ENCODE data around the gene ART3.
"Not testable (repeated sequence)": the region's sequence is repeated elsewhere in the genome, so short reads cannot be mapped to it uniquely, and the experiment has no call there.

The ART3 gene

DNA sequence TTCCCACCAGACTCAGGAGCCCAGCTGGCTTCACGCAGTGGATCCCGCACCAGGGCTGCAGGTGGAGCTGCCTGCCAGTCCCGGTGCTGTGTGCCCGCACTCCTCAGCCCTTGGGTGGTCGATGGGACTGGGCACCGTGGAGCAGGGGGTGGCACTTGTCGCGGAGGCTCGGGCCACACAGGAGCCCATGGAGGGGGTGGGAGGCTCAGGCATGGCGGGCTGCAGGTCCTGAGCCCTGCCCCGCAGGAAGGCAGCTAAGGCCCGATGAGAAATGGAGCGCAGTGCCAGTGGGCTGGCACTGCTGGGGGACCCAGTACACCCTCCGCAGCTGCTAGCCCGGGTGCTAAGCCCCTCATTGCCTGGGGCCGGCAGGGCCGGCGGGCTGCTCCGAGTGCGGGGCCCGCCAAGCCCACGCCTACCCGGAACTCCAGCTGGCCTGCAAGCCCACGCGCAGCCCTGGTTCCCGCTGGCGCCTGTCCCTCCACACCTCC is 23.9 kb upstream of the ART3 start:
- H3K79me2 ChIP-seq (ENCODE audit: control insufficient read depth, insufficient read depth, low read length, unreplicated experiment); H3K36me3 ChIP-seq (ENCODE audit: insufficient read depth, low read length); H3K27ac ChIP-seq (ENCODE audit: low read depth, low read length); H3K27me3 ChIP-seq (ENCODE audit: insufficient read depth, low read length); H2AFZ ChIP-seq (ENCODE audit: low read length, unreplicated experiment); H3K4me1 ChIP-seq (ENCODE audit: control insufficient read depth, insufficient read depth, low read length, unreplicated experiment); H3K4me3 ChIP-seq (ENCODE audit: low read depth, low read length): not testable (repeated sequence)

DNA sequence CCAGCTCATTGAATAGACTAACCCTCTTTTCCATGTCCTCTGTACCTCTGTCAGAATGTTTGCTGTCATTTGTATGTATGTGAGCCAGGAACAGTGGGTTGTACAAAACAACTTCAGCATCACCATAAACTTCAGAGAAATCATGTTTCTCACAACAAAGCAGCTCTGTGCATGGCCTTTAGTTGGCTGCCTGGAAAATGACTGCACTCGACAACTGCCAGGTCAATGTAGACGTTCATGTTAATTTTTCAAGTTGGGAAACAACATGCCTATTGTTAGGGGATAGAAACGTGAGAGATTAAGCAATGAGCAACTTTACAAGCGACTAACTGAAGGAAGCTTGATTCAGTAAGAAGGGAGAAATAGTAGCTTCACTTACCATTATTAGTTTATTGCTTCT is 20.8 kb upstream of the ART3 start:
- H3K4me1 ChIP-seq (ENCODE audit: control insufficient read depth, insufficient read depth, low read length, unreplicated experiment), result no peaks in the 10 kb centered on the region
- peaks cover 5% of the 10 kb centered on the region for H3K27me3 ChIP-seq (ENCODE audit: insufficient read depth, low read length)
- no peak overlapping the region for H2AFZ ChIP-seq (ENCODE audit: low read length, unreplicated experiment)
- no peak overlapping the region for H3K4me3 ChIP-seq (ENCODE audit: low read depth, low read length)
- H3K79me2 ChIP-seq (ENCODE audit: control insufficient read depth, insufficient read depth, low read length, unreplicated experiment), result no peaks in the 10 kb centered on the region
- H3K27ac ChIP-seq (ENCODE audit: low read depth, low read length), result no peak overlapping the region
- no peaks in the 10 kb centered on the region for H3K36me3 ChIP-seq (ENCODE audit: insufficient read depth, low read length)

DNA sequence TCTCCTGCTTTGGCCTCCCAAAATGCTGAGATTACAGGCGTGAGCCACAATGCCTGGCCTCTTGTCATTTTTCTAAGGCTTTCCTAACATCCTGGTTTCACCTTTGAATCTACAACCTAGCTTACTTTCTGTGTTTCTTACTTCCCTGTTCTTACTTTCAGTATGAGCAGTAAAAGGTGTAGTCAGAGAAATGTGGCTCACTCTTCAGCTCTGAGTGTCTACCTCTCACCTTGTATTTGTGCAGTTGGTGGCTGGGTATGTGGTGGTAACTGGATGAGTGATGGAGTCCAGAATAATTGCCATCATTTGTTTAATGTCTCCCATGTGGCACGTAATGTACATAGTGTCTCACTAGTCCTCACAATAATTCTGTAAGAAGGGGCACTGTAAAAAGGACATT is 19.5 kb upstream of the ART3 start:
- H3K4me1 ChIP-seq (ENCODE audit: control insufficient read depth, insufficient read depth, low read length, unreplicated experiment), result peaks cover 3% of the 10 kb centered on the region
- no peaks in the 10 kb centered on the region for H3K79me2 ChIP-seq (ENCODE audit: control insufficient read depth, insufficient read depth, low read length, unreplicated experiment)
- H3K27ac ChIP-seq (ENCODE audit: low read depth, low read length), result no peak overlapping the region
- H3K27me3 ChIP-seq (ENCODE audit: insufficient read depth, low read length), result peaks cover 5% of the 10 kb centered on the region
- H3K36me3 ChIP-seq (ENCODE audit: insufficient read depth, low read length), result no peaks in the 10 kb centered on the region
- H2AFZ ChIP-seq (ENCODE audit: low read length, unreplicated experiment), result peak overlapping the region; percentile 55
- H3K4me3 ChIP-seq (ENCODE audit: low read depth, low read length), result no peak overlapping the region

DNA sequence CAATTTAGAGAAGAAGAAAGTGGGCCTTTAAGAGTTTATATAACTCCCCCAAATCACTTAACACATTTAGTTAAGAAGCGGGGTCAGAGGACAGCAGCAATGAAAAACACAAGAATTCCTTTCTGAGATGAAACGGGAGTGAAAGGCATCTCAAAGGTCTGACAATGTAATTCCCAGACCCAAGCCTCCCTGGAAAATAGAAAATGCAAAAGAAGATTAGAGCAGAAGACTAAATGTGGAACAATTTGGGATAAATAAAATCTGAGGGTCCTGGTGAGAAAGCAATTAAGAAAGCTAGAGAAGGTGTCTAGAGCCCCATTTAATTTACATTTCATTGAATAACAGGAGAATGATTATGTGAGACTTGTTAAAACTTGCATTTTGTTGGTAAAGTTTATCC is 19.1 kb upstream of the ART3 start:
- no peak overlapping the region for H3K27ac ChIP-seq (ENCODE audit: low read depth, low read length)
- H3K4me1 ChIP-seq (ENCODE audit: control insufficient read depth, insufficient read depth, low read length, unreplicated experiment), result peaks cover 3% of the 10 kb centered on the region
- H3K36me3 ChIP-seq (ENCODE audit: insufficient read depth, low read length), result no peaks in the 10 kb centered on the region
- peaks cover 5% of the 10 kb centered on the region for H3K27me3 ChIP-seq (ENCODE audit: insufficient read depth, low read length)
- no peak overlapping the region for H2AFZ ChIP-seq (ENCODE audit: low read length, unreplicated experiment)
- H3K4me3 ChIP-seq (ENCODE audit: low read depth, low read length), result no peak overlapping the region
- no peaks in the 10 kb centered on the region for H3K79me2 ChIP-seq (ENCODE audit: control insufficient read depth, insufficient read depth, low read length, unreplicated experiment)

DNA sequence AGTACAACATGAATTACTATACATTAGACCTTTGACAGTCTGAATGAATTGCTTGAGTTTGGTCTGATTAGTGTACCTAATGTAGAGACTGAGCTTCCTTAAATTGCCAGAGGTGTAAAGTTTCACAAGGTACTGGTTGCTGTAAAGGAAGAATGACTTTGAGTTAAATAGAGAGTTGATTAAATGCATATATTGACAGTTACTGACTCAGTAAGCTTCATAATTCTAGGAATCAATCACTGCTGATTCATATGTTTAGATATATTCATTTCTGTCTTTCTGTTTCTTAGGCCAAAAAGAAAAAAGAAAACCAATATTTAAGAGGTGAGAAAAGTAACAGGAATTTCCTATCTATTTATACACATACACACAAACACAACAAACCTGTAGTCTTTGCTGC is 16.2 kb upstream of the ART3 start:
- Histone ChIP-seq H2AFZ (ENCODE audit: low read length, unreplicated experiment) (no peak overlapping the region), H3K79me2 (ENCODE audit: control insufficient read depth, insufficient read depth, low read length, unreplicated experiment) (no peaks in the 10 kb centered on the region), H3K27me3 (ENCODE audit: insufficient read depth, low read length) (peaks cover 5% of the 10 kb centered on the region), H3K27ac (ENCODE audit: low read depth, low read length) (no peak overlapping the region), H3K36me3 (ENCODE audit: insufficient read depth, low read length) (no peaks in the 10 kb centered on the region), H3K4me3 (ENCODE audit: low read depth, low read length) (no peak overlapping the region), H3K4me1 (ENCODE audit: control insufficient read depth, insufficient read depth, low read length, unreplicated experiment) (peaks cover 3% of the 10 kb centered on the region)

DNA sequence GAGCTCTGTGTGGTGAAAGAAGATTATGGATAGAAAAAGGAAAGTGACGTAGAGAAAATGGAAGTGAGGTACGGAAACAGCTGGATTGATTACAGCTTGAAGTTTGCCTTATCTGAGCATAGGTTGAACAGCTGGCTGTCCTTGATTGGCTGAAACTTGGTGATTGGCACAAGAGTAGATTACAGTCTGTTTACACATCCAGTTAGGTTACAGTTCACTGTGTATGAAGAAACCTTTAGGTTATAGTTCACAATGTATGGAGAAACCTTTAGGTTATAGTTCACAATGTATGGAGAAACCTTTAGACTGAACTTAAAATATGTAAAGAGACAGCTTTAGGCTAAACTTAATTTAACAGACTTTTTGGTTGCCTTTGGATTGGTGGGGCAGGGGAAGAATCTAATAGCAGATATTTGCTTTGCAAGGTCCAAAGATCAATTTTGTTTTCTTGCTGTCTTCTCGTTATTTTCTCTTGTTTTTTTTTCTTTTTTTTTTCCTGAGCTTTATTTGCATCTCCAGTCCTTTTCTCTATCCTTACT is 15.6 kb upstream of the ART3 start:
- H2AFZ ChIP-seq (ENCODE audit: low read length, unreplicated experiment), result no peak overlapping the region
- H3K27me3 ChIP-seq (ENCODE audit: insufficient read depth, low read length), result peaks cover 5% of the 10 kb centered on the region
- no peak overlapping the region for H3K27ac ChIP-seq (ENCODE audit: low read depth, low read length)
- H3K79me2 ChIP-seq (ENCODE audit: control insufficient read depth, insufficient read depth, low read length, unreplicated experiment), result no peaks in the 10 kb centered on the region
- H3K4me3 ChIP-seq (ENCODE audit: low read depth, low read length), result no peak overlapping the region
- no peaks in the 10 kb centered on the region for H3K36me3 ChIP-seq (ENCODE audit: insufficient read depth, low read length)
- H3K4me1 ChIP-seq (ENCODE audit: control insufficient read depth, insufficient read depth, low read length, unreplicated experiment), result peaks cover 3% of the 10 kb centered on the region

DNA sequence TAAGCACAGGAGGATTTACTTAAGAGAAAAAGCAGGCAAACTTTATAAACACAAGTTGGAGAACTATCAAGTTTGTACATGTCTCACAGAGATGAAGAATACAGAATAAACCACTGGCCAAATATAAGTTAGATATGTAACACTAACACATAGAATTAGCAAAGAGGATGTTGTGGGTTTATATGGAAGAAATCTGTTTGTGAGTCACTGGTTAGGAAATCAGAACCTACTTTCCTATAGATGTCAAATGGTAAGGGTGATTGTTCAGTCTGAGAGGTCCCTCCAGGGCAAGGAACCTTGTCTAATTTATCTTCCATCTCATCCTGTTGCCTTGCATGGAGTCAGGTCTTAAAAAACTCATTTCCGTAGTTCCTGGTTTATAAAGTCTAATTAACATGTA is 14.8 kb upstream of the ART3 start:
- H3K27me3 ChIP-seq (ENCODE audit: insufficient read depth, low read length), result peaks cover 5% of the 10 kb centered on the region

DNA sequence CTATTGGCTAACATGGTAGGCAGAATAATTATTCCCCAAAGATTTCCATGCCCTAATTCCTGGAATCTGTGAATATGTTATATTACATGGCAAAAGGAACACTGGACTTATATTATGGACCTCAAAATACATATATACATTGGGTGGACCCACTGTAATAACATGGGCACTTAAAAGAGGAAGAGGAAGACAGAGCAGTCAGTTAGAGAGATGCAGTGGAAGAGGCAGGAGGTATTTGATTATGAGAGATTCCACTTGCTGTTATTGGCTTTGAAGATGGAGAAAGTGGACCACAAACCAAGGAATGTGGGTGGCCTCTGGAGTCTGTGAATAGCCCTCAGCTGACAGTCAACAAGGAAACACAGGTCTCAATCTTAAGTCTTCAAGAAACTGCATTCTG is 14.0 kb upstream of the ART3 start:
- Histone ChIP-seq H3K79me2 (ENCODE audit: control insufficient read depth, insufficient read depth, low read length, unreplicated experiment) (no peaks in the 10 kb centered on the region), H3K4me3 (ENCODE audit: low read depth, low read length) (no peak overlapping the region), H3K36me3 (ENCODE audit: insufficient read depth, low read length) (no peaks in the 10 kb centered on the region), H3K4me1 (ENCODE audit: control insufficient read depth, insufficient read depth, low read length, unreplicated experiment) (peaks cover 3% of the 10 kb centered on the region), H3K27ac (ENCODE audit: low read depth, low read length) (no peak overlapping the region), H3K27me3 (ENCODE audit: insufficient read depth, low read length) (peaks cover 5% of the 10 kb centered on the region; the same call in 1 of the 2 replicates), H2AFZ (ENCODE audit: low read length, unreplicated experiment) (no peak overlapping the region)

More for the DNA sequence above, 14.8 kb upstream of the ART3 start:
- H2AFZ ChIP-seq (ENCODE audit: low read length, unreplicated experiment), result no peak overlapping the region
- peaks cover 3% of the 10 kb centered on the region for H3K4me1 ChIP-seq (ENCODE audit: control insufficient read depth, insufficient read depth, low read length, unreplicated experiment)
- H3K27ac ChIP-seq (ENCODE audit: low read depth, low read length), result no peak overlapping the region
- no peak overlapping the region for H3K4me3 ChIP-seq (ENCODE audit: low read depth, low read length)
- no peaks in the 10 kb centered on the region for H3K36me3 ChIP-seq (ENCODE audit: insufficient read depth, low read length)
- H3K79me2 ChIP-seq (ENCODE audit: control insufficient read depth, insufficient read depth, low read length, unreplicated experiment), result no peaks in the 10 kb centered on the region

DNA sequence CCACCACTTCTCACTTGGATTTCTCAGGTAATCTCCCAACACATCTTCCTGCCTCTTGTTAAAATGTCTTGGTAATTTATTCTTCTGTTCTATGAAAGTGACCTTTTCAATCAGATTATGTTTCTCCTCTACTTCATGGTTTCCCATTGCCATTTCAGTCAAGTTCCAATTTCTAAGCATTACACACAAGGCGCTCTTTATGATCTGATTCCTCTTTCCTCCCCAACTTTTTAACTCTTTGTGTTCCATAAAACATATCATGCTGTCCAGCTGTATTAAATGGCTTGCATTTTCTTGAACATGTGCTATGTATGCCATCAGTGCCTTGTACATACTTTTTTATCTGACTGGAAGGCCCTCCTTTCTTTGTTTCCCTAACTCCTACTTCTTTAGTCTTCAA is 13.1 kb upstream of the ART3 start:
- H3K4me1 ChIP-seq (ENCODE audit: control insufficient read depth, insufficient read depth, low read length, unreplicated experiment), result peaks cover 3% of the 10 kb centered on the region
- no peaks in the 10 kb centered on the region for H3K79me2 ChIP-seq (ENCODE audit: control insufficient read depth, insufficient read depth, low read length, unreplicated experiment)
- no peak overlapping the region for H2AFZ ChIP-seq (ENCODE audit: low read length, unreplicated experiment)
- no peak overlapping the region for H3K27ac ChIP-seq (ENCODE audit: low read depth, low read length)
- H3K4me3 ChIP-seq (ENCODE audit: low read depth, low read length), result no peak overlapping the region
- no peaks in the 10 kb centered on the region for H3K27me3 ChIP-seq (ENCODE audit: insufficient read depth, low read length)
- no peaks in the 10 kb centered on the region for H3K36me3 ChIP-seq (ENCODE audit: insufficient read depth, low read length)

DNA sequence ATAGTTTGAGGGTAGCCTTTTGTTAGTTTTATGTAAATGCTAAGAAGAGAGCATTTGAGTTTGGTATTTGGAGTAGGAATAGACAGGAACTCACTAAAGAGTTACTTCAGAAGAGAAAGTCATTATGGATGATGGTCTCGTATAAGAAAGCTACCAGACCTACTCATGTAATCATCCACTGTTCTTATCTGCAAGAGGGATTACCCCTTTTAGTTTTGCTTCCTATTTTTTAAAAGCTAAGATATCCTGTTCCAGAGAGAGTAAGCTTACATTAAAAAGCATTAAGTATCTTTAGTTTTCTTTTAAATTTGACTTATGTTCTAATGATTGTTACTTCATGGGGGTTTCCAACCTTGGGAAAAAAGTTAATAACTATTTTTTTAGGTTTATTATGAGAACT is 12.5 kb upstream of the ART3 start:
- no peaks in the 10 kb centered on the region for H3K36me3 ChIP-seq (ENCODE audit: insufficient read depth, low read length)
- H3K27me3 ChIP-seq (ENCODE audit: insufficient read depth, low read length), result no peaks in the 10 kb centered on the region
- no peaks in the 10 kb centered on the region for H3K79me2 ChIP-seq (ENCODE audit: control insufficient read depth, insufficient read depth, low read length, unreplicated experiment)
- H2AFZ ChIP-seq (ENCODE audit: low read length, unreplicated experiment), result no peak overlapping the region
- no peak overlapping the region for H3K27ac ChIP-seq (ENCODE audit: low read depth, low read length)
- peaks cover 3% of the 10 kb centered on the region for H3K4me1 ChIP-seq (ENCODE audit: control insufficient read depth, insufficient read depth, low read length, unreplicated experiment)
- H3K4me3 ChIP-seq (ENCODE audit: low read depth, low read length), result no peak overlapping the region

DNA sequence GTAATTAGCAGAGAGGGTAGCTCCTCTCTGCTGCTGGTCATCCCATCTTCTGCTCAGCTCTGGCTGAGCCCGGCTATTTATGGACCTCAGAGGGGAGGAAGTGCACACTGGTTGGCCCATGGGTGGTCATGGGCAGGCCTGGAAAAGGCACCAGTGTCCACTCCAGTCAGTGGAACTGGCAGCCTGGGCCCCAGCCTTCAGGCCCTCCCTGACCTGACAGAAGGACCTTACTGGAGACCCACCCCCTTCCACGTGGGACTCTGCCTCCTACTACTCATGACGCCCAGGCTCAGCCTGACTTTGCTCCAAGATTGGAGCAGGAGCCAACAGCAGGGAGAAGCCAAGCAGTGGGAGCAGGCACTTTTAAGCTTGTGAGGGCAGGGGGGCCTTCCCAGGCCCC is 8.0 kb upstream of the ART3 start:
- H3K36me3 ChIP-seq (ENCODE audit: insufficient read depth, low read length), result no peaks in the 10 kb centered on the region
- H3K27ac ChIP-seq (ENCODE audit: low read depth, low read length), result no peak overlapping the region
- H2AFZ ChIP-seq (ENCODE audit: low read length, unreplicated experiment), result no peak overlapping the region
- H3K4me1 ChIP-seq (ENCODE audit: control insufficient read depth, insufficient read depth, low read length, unreplicated experiment), result no peaks in the 10 kb centered on the region
- no peaks in the 10 kb centered on the region for H3K79me2 ChIP-seq (ENCODE audit: control insufficient read depth, insufficient read depth, low read length, unreplicated experiment)
- no peaks in the 10 kb centered on the region for H3K27me3 ChIP-seq (ENCODE audit: insufficient read depth, low read length)
- no peak overlapping the region for H3K4me3 ChIP-seq (ENCODE audit: low read depth, low read length)

Measured in ACC112 (cell line).